Duodenal mucosa (tissue), 2 donors: ENCODE measurements around the gene ELOVL2.

Source experiments
- H3K27ac ChIP-seq: one replicate; pipeline ENCODE4 v1.7.0; 2013; ENCODE audit warnings: low read depth, low read length
- H3K27me3 ChIP-seq, 2 donors: one replicate each; pipeline ENCODE4 v1.7.0; 2013; ENCODE audit warnings: low read length in 2 of 2, control low read depth in 1 of 2; ENCODE audit not compliant: insufficient read depth in 2 of 2, control insufficient read depth in 1 of 2
- H3K36me3 ChIP-seq, 2 donors: one replicate each; pipeline ENCODE4 v1.7.0; 2013; ENCODE audit warnings: low read length in 2 of 2, control low read depth in 1 of 2; ENCODE audit not compliant: insufficient read depth in 2 of 2, control insufficient read depth in 1 of 2
- H3K4me1 ChIP-seq, 2 donors: one replicate each; pipeline ENCODE4 v1.7.0; 2013; ENCODE audit warnings: low read length in 2 of 2, control low read depth in 1 of 2; ENCODE audit not compliant: insufficient read depth in 2 of 2, control insufficient read depth in 1 of 2
- H3K4me3 ChIP-seq, 2 donors: one replicate each; pipeline ENCODE4 v1.7.0; 2013; ENCODE audit warnings: low read length in 2 of 2, low read depth in 1 of 2
- H3K9ac ChIP-seq, 2 donors: one replicate each; pipeline ENCODE4 v1.7.0; 2013; ENCODE audit warnings: low read length in 2 of 2, low read depth in 1 of 2
- H3K9me3 ChIP-seq, 2 donors: one replicate each; pipeline ENCODE4 v1.7.0; 2013; ENCODE audit warnings: low read length in 2 of 2, control low read depth in 1 of 2; ENCODE audit not compliant: control insufficient read depth in 1 of 2

ELOVL2 gene

GRCh38 chr6:11078266-11078665, 34.2 kb upstream of the ELOVL2 start:
- Histone ChIP-seq H3K4me3 (no peak overlapping the region), H3K27ac (no peak overlapping the region), H3K4me1 (no peaks in the 10 kb centered on the region), H3K27me3 (no peaks in the 10 kb centered on the region), H3K36me3 (no peaks in the 10 kb centered on the region), H3K9me3 (no peaks in the 10 kb centered on the region), H3K9ac (no peak overlapping the region)

- Histone ChIP-seq H3K27ac (no peak overlapping the region), H3K4me3 (no peak overlapping the region), H3K4me1 (no peaks in the 10 kb centered on the region), H3K36me3 (no peaks in the 10 kb centered on the region), H3K9ac (no peak overlapping the region), H3K27me3 (no peaks in the 10 kb centered on the region), H3K9me3 (no peaks in the 10 kb centered on the region)
Measured at GRCh38 chr6:11076540-11076939, 32.4 kb upstream of the ELOVL2 start.

- Histone ChIP-seq H3K4me1 (peaks cover 0 to 13% of the 10 kb centered on the region in 2 donors), H3K9me3 (no peaks in the 10 kb centered on the region), H3K9ac (no peak overlapping the region), H3K27me3 (no peaks in the 10 kb centered on the region), H3K36me3 (no peaks in the 10 kb centered on the region), H3K27ac (no peak overlapping the region), H3K4me3 (no peak overlapping the region)
Measured at GRCh38 chr6:11072101-11072500, 28.0 kb upstream of the ELOVL2 start.

- Histone ChIP-seq H3K9me3 (no peaks in the 10 kb centered on the region), H3K9ac (no peak overlapping the region), H3K4me1 (peaks cover 0 to 17% of the 10 kb centered on the region in 2 donors), H3K27ac (no peak overlapping the region), H3K36me3 (no peaks in the 10 kb centered on the region), H3K4me3 (no peak overlapping the region), H3K27me3 (no peaks in the 10 kb centered on the region)
Measured at GRCh38 chr6:11069760-11070159, 25.7 kb upstream of the ELOVL2 start.

- no peak overlapping the region for H3K27ac ChIP-seq
- H3K9me3 ChIP-seq: no peaks in the 10 kb centered on the region
- H3K4me1 ChIP-seq: peaks cover 0 to 17% of the 10 kb centered on the region in 2 donors
- H3K9ac ChIP-seq: no peak overlapping the region
- no peaks in the 10 kb centered on the region for H3K36me3 ChIP-seq
- no peaks in the 10 kb centered on the region for H3K27me3 ChIP-seq
- no peak overlapping the region for H3K4me3 ChIP-seq
Measured at GRCh38 chr6:11067348-11067747, 23.2 kb upstream of the ELOVL2 start.

GRCh38 chr6:11066505-11067347, 22.6 kb upstream of the ELOVL2 start:
- H3K4me1 ChIP-seq: peaks cover 0 to 17% of the 10 kb centered on the region in 2 donors
- H3K9me3 ChIP-seq: no peaks in the 10 kb centered on the region
- no peak overlapping the region for H3K4me3 ChIP-seq
- H3K36me3 ChIP-seq: no peaks in the 10 kb centered on the region
- H3K9ac ChIP-seq: no peak overlapping the region
- no peaks in the 10 kb centered on the region for H3K27me3 ChIP-seq
- no peak overlapping the region for H3K27ac ChIP-seq

- H3K36me3 ChIP-seq: no peaks in the 10 kb centered on the region
- no peaks in the 10 kb centered on the region for H3K27me3 ChIP-seq
- no peak overlapping the region for H3K9ac ChIP-seq
- H3K4me3 ChIP-seq: no peak overlapping the region
- no peak overlapping the region for H3K27ac ChIP-seq
- H3K9me3 ChIP-seq: no peaks in the 10 kb centered on the region
- H3K4me1 ChIP-seq: peaks cover 0 to 17% of the 10 kb centered on the region in 2 donors
Measured at GRCh38 chr6:11065436-11066202, 21.5 kb upstream of the ELOVL2 start.

GRCh38 chr6:11064836-11065235, 20.7 kb upstream of the ELOVL2 start:
- Histone ChIP-seq H3K4me3 (no peak overlapping the region), H3K27me3 (no peaks in the 10 kb centered on the region), H3K27ac (no peak overlapping the region), H3K9me3 (no peaks in the 10 kb centered on the region), H3K4me1 (peaks cover 0 to 17% of the 10 kb centered on the region in 2 donors), H3K9ac (no peak overlapping the region), H3K36me3 (no peaks in the 10 kb centered on the region)

GRCh38 chr6:11062715-11063114, 18.6 kb upstream of the ELOVL2 start:
- no peaks in the 10 kb centered on the region for H3K36me3 ChIP-seq
- H3K4me3 ChIP-seq: no peak overlapping the region
- H3K4me1 ChIP-seq: peaks cover 0 to 10% of the 10 kb centered on the region in 2 donors
- no peak overlapping the region for H3K27ac ChIP-seq
- H3K27me3 ChIP-seq: no peaks in the 10 kb centered on the region
- H3K9ac ChIP-seq: no peak overlapping the region
- H3K9me3 ChIP-seq: no peaks in the 10 kb centered on the region

- Histone ChIP-seq H3K27ac (no peak overlapping the region), H3K27me3 (no peaks in the 10 kb centered on the region), H3K9ac (no peak overlapping the region), H3K4me3 (no peak overlapping the region), H3K4me1 (peaks cover 0 to 4% of the 10 kb centered on the region in 2 donors), H3K9me3 (no peaks in the 10 kb centered on the region), H3K36me3 (no peaks in the 10 kb centered on the region)
Measured at GRCh38 chr6:11062083-11062482, 18.0 kb upstream of the ELOVL2 start.
